Activated naive CD4-positive, alpha-beta T cell treated with anti-CD3 and anti-CD28 coated beads, Interleukin-2, amount 50 U/mL, for 24 hours (primary cell): ENCODE results near the gene APOE.
"Not testable (repeated sequence)": the region's sequence is repeated elsewhere in the genome, so short reads cannot be mapped to it uniquely, and the experiment has no call there.

Source experiments
- H3K27ac Mint-ChIP-seq: one replicate; pipeline ENCODE4 v1.8.0; 2021; ENCODE audit warnings: mild to moderate bottlenecking, mixed read lengths
- H3K27me3 Mint-ChIP-seq: one replicate; pipeline ENCODE4 v1.8.0; 2021; ENCODE audit warnings: mixed read lengths
- H3K36me3 Mint-ChIP-seq: one replicate; pipeline ENCODE4 v1.8.0; 2021; ENCODE audit warnings: mixed read lengths
- H3K4me1 Mint-ChIP-seq: one replicate; pipeline ENCODE4 v1.8.0; 2021; ENCODE audit warnings: mixed read lengths
- H3K4me3 Mint-ChIP-seq: one replicate; pipeline ENCODE4 v1.8.0; 2021; ENCODE audit warnings: mild to moderate bottlenecking, mixed read lengths
- H3K9me3 Mint-ChIP-seq: one replicate; pipeline ENCODE4 v1.8.0; 2021; ENCODE audit warnings: mixed read lengths

APOE gene

GRCh38 chr19:44878120-44878865 lies 27.3 kb upstream of the APOE start:
- no peak overlapping the region for H3K27ac Mint-ChIP-seq
- H3K4me1 Mint-ChIP-seq, result peaks cover 12% of the 10 kb centered on the region
- H3K9me3 Mint-ChIP-seq, result no peaks in the 10 kb centered on the region
- H3K27me3 Mint-ChIP-seq, result no peaks in the 10 kb centered on the region
- no peaks in the 10 kb centered on the region for H3K36me3 Mint-ChIP-seq
- H3K4me3 Mint-ChIP-seq, result no peak overlapping the region

DNA sequence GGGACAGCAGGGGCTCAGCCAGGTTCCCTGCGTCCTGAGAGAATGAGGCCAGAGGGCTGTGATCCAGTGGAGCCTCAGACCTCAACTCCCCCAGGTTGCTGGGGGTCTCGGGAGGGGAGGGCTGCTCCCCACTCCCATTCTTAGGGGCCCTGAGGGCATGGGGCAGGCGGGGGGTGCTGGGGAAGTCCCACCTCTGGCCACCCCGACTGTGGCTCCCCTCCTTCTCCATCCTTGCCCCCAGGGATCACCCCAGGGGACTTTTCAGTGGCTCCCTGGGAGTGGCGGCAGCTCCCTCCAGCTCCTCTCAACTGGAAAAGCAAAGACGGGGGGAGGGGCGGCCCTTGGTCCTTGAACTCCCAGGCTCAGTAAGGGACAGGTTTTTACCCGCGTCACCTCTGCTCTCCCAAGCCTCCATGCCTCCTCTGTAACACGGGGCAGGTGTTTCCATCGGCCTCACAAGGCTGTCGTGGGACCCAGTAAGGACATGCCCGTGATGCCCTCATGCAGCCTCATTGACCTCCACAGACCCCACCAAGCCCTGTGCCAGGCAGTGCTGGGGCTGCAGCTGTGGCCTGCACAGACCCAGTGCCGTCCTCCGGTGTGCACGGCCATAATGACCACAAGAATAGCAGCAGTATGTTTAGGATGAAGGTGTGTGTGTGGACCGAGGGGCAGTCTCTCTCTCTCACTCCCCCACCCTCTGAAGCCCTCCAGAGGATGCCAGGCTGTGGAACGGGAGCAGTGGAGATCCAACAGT lies 26.1 kb upstream of the APOE start:
- Mint-ChIP-seq H3K4me1 (peaks cover 12% of the 10 kb centered on the region), H3K27me3 (no peaks in the 10 kb centered on the region), H3K9me3 (no peaks in the 10 kb centered on the region), H3K27ac (no peak overlapping the region), H3K36me3 (no peaks in the 10 kb centered on the region), H3K4me3 (no peak overlapping the region)

- H3K4me1 Mint-ChIP-seq, result peaks cover 3% of the 10 kb centered on the region
- H3K27ac Mint-ChIP-seq, result no peak overlapping the region
- H3K4me3 Mint-ChIP-seq, result no peak overlapping the region
- no peaks in the 10 kb centered on the region for H3K36me3 Mint-ChIP-seq
- H3K9me3 Mint-ChIP-seq, result no peaks in the 10 kb centered on the region
- no peaks in the 10 kb centered on the region for H3K27me3 Mint-ChIP-seq
Observed at GRCh38 chr19:44882063-44882462, 23.5 kb upstream of the APOE start.

DNA sequence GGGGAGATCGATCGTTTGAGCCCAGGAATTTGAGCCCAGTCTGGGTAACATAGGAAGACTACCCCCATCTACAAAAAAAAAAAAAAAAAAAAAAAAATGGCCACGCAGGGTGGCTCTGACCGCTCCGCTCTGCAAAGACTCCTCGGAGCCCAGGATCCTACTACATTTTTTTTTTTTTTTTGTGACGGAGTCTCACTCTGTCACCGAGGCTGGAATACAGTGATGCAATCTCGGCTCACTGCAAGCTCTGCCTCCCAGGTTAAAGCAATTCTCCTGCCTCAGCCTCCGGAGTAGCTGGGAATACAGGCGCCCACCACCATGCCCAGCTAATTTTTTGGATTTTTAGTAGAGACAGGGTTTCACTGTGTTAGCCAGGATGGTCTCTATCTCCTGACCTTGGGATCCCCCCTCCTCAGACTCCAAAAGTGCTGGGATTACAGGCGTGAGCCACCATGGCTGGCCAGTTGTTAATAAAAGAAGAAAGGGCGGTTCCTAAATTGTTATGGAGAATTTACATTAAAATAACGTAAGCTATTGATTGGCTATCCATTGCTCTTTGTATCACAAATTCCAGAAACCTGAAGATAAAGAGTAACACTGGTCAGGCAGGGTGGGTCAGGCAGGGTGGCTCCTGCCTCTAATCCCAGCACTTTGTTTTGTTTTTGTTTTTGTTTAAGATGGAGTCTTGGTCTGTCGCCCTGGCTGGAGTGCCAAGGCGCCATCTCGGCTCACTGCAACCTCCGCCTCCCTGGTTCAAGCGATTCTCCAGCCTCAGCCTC lies 22.8 kb upstream of the APOE start:
- H3K4me3 Mint-ChIP-seq, H3K27ac Mint-ChIP-seq, H3K27me3 Mint-ChIP-seq, H3K36me3 Mint-ChIP-seq, H3K9me3 Mint-ChIP-seq, H3K4me1 Mint-ChIP-seq: not testable (repeated sequence)

- Mint-ChIP-seq H3K4me1 (peaks cover under 1% of the 10 kb centered on the region), H3K36me3 (no peaks in the 10 kb centered on the region), H3K27ac (no peak overlapping the region), H3K27me3 (no peaks in the 10 kb centered on the region), H3K4me3 (no peak overlapping the region), H3K9me3 (no peaks in the 10 kb centered on the region)
Observed at GRCh38 chr19:44883922-44884321, 21.7 kb upstream of the APOE start.

GRCh38 chr19:44884566-44884965 lies 21.0 kb upstream of the APOE start:
- no peaks in the 10 kb centered on the region for H3K36me3 Mint-ChIP-seq
- no peaks in the 10 kb centered on the region for H3K9me3 Mint-ChIP-seq
- H3K27me3 Mint-ChIP-seq, result no peaks in the 10 kb centered on the region
- peaks cover 5% of the 10 kb centered on the region for H3K4me1 Mint-ChIP-seq
- H3K27ac Mint-ChIP-seq, result no peak overlapping the region
- no peak overlapping the region for H3K4me3 Mint-ChIP-seq

- Mint-ChIP-seq H3K27me3 (no peaks in the 10 kb centered on the region), H3K27ac (no peak overlapping the region), H3K4me3 (no peak overlapping the region), H3K4me1 (peaks cover 10% of the 10 kb centered on the region), H3K36me3 (no peaks in the 10 kb centered on the region), H3K9me3 (no peaks in the 10 kb centered on the region)
Observed at GRCh38 chr19:44886141-44886540, 19.5 kb upstream of the APOE start.

- H3K4me1 Mint-ChIP-seq, result peaks cover 20% of the 10 kb centered on the region
- H3K27ac Mint-ChIP-seq, result no peak overlapping the region
- peaks cover 8% of the 10 kb centered on the region for H3K36me3 Mint-ChIP-seq
- no peaks in the 10 kb centered on the region for H3K9me3 Mint-ChIP-seq
- no peaks in the 10 kb centered on the region for H3K27me3 Mint-ChIP-seq
- H3K4me3 Mint-ChIP-seq, result no peak overlapping the region
Observed at GRCh38 chr19:44887648-44888047, 17.9 kb upstream of the APOE start.

DNA sequence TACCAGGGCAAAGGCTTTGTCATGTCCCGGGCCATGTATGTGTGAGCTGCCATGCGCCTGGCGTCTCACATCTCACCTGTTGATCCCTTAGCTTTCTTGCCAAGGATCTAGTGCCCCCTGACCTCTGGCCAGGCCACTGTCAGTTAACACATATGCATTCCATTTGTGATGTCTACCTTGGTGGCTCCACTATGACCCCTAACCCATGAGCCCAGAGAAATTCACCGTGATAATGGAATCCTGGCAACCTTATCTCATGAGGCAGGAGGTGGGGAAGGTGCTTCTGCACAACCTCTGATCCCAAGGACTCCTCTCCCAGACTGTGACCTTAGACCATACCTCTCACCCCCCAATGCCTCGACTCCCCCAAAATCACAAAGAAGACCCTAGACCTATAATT lies 17.3 kb upstream of the APOE start:
- H3K27ac Mint-ChIP-seq, H3K27me3 Mint-ChIP-seq, H3K9me3 Mint-ChIP-seq, H3K4me3 Mint-ChIP-seq: not testable (repeated sequence)
- Mint-ChIP-seq H3K36me3 (peaks cover 13% of the 10 kb centered on the region), H3K4me1 (peaks cover 27% of the 10 kb centered on the region)

- Mint-ChIP-seq H3K4me3 (peak overlapping the region; percentile 85), H3K27ac (peak overlapping the region; percentile 95), H3K36me3 (peaks cover 19% of the 10 kb centered on the region), H3K9me3 (no peaks in the 10 kb centered on the region), H3K4me1 (peaks cover 31% of the 10 kb centered on the region), H3K27me3 (no peaks in the 10 kb centered on the region)
Observed at GRCh38 chr19:44889830-44890365, 15.7 kb upstream of the APOE start.

GRCh38 chr19:44890366-44891015 lies 15.1 kb upstream of the APOE start:
- H3K36me3 Mint-ChIP-seq, result peaks cover 19% of the 10 kb centered on the region
- no peaks in the 10 kb centered on the region for H3K9me3 Mint-ChIP-seq
- peak overlapping the region; percentile 95 for H3K27ac Mint-ChIP-seq
- peak overlapping the region; percentile 85 for H3K4me3 Mint-ChIP-seq
- H3K27me3 Mint-ChIP-seq, result no peaks in the 10 kb centered on the region
- H3K4me1 Mint-ChIP-seq, result peaks cover 33% of the 10 kb centered on the region

- H3K36me3 Mint-ChIP-seq, result peaks cover 22% of the 10 kb centered on the region
- H3K4me3 Mint-ChIP-seq, result peak within 1 kb of the TSS; percentile 97
- no peaks in the 10 kb centered on the region for H3K9me3 Mint-ChIP-seq
- H3K27me3 Mint-ChIP-seq, result no peaks in the 10 kb centered on the region
- H3K4me1 Mint-ChIP-seq, result peaks cover 38% of the 10 kb centered on the region
- peak within 1 kb of the TSS; percentile 95 for H3K27ac Mint-ChIP-seq
Observed at GRCh38 chr19:44891016-44891882, 14.3 kb upstream of the APOE start, which contains the start of gene TOMM40. TSS of gene TOMM40 (plus strand) at chr19:44891254. CDS start at chr19:44891416, 162 bp downstream.

- Mint-ChIP-seq H3K36me3 (peaks cover 22% of the 10 kb centered on the region), H3K27ac (no peak overlapping the region), H3K27me3 (no peaks in the 10 kb centered on the region), H3K4me3 (peak overlapping the region; percentile 97), H3K9me3 (no peaks in the 10 kb centered on the region), H3K4me1 (peaks cover 38% of the 10 kb centered on the region)
Observed at GRCh38 chr19:44892932-44893331, 12.7 kb upstream of the APOE start.

DNA sequence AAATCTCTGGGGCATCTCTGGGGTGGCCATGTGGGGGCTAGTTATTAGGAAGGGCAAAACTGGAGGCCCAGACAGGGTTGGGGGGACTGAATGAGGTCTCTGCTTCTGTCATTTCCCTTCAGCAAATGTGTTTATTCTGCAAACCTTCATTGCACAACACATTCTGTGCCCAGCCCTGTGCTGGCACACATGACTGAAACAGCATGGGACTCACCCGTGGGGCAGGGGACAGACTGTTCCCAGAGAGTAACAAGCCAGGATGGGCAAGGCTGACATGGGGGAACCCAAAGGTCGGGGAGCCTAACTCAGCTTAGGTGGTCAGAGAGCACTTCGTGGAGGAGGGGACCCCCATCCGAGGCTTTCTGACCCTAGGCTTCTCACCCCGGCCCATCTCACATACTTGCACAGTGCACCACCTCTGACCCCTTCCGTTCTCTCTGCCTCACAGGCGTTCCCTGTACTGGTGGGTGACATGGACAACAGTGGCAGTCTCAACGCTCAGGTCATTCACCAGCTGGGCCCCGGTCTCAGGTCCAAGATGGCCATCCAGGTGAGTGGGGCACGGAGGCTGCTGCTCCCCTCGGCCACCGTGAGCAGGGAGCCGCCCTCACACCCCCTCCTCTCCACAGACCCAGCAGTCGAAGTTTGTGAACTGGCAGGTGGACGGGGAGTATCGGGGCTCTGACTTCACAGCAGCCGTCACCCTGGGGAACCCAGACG lies 12.1 kb upstream of the APOE start:
- H3K27ac Mint-ChIP-seq, result no peak overlapping the region
- H3K27me3 Mint-ChIP-seq, result no peaks in the 10 kb centered on the region
- H3K9me3 Mint-ChIP-seq, result no peaks in the 10 kb centered on the region
- peaks cover 38% of the 10 kb centered on the region for H3K4me1 Mint-ChIP-seq
- peaks cover 22% of the 10 kb centered on the region for H3K36me3 Mint-ChIP-seq
- peak overlapping the region; percentile 97 for H3K4me3 Mint-ChIP-seq
